ENCODE data around the gene CELF2.
"Not testable (repeated sequence)": the region's sequence is repeated elsewhere in the genome, so short reads cannot be mapped to it uniquely, and the experiment has no call there.

Gene CELF2

DNA sequence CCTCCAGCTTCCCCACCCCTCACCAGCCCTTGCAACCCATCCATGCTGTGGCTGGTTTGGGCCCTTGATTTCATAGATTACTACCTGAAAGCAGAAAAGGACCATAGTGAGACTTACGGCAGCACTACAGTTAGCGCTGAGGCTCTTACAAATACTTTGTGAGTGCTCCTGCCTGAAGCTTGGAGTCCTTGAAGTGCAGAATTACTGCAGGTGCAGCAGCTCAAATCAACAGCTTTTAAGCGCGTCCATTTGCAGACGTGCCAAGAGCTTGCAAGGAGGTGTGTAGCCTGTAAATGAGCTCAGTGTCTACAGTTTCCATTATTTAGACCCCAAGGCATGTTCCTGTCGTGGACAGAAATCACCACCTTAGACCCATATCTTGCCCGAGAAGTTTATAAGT is 103.0 kb downstream of the CELF2 start:
- no peak for DNase-seq (ENCODE audit: low read depth in 1 of 2, low spot score in 1 of 2)

DNA sequence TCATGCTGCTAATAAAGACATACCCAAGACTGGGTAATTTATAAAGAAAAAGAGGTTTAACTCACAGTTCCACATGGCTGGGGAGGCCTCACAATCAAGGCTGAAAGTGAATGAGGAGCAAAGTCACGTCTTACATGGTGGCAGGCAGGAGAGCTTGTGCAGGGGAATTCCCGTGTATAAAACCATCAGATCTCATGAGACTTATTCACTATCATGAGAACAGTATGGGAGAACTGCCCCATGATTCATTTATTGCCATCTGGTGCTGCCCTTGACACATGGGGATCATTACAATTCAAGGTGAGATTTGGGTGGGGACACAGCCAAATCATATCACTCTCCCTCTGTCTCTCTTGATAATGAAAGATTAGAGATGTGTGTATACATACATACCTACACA is 106.2 kb downstream of the CELF2 start:
- DNase-seq (ENCODE audit: low read depth in 1 of 2, low spot score in 1 of 2): not testable (repeated sequence)

DNA sequence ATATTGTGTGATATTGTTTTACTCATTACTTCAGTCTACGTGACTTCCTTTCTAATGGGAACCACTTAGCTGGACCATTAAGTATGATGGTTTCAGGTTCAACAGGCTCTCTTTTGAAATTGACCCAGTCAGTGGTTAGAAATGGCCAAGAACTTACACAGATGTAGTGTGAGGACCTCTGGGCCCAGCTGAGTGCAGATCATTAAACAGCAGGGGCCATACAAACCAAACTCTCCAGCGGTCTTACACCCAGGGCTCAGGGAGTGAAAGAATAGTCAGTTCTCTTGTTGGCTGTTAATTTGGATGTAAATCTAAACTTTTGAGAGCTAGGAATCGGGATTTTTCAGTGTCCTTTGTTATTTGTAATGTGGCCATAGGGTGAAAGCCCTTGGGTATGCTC is 107.3 kb downstream of the CELF2 start:
- no peak for DNase-seq (ENCODE audit: low read depth in 1 of 2, low spot score in 1 of 2)

DNA sequence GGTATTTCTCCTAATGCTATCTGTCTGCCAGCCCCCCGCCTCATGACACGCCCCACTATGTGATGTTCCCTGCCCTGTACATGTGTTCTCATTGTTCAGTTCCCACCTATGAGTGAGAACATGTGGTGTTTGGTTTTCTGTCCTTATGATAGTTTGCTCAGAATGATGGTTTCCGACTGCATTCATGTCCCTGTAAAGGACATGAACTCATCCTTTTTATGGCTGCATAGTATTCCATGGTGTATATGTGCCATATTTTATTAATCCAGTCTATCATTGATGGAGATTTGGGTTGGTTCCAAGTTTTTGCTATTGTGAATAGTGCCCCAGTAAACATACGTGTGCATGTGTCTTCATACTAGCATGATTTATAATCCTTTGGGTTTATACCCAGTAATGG is 109.3 kb downstream of the CELF2 start:
- DNase-seq (ENCODE audit: low read depth in 1 of 2, low spot score in 1 of 2): not testable (repeated sequence)

DNA sequence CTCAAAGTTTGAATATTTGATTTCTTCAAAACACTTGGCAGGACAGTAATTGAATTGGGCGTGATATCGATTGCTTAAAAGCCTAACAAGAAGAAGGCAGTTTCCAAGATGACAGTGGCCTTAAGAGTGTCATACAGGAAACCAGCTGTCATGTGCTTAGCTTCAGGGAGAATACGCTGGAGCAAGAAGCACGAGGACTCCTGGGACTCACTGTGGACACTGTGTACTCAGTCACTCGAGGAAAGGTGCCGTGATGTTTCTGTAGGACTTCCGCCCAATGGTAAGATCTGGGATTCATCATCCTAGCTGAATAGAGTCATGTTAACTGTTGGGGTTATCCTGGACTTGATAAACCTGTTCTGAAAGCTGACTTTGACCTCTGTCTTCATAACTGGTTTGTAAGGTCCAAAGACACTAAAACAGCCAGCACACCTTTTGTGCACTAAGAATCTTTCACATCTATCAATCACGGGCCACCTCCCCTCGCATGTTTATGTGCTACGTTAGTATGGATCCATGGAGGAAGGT is 113.5 kb downstream of the CELF2 start:
- DNase-seq (ENCODE audit: low read depth in 1 of 2, low spot score in 1 of 2): no peak

DNA sequence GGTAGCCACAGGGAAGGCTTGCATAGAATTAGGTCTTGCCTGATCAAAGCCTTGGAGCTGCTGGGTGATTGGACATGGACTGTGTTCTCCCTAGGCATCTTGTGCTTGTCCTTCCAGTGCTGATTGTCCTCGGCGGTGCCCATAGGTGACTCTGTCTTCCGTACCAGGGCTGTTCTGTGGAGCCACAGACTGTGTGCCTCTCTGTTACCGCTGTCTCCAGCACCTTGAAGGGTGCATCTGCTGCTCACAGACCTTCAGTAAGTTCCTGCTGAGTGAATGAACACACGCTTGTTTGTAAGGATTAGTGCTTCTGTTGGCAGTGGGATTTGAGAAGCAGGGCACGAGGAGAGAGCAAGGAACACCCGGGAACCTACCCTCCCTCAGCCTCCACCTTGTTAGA is 116.7 kb downstream of the CELF2 start:
- DNase-seq (ENCODE audit: low read depth in 1 of 2, low spot score in 1 of 2): no peak

DNA sequence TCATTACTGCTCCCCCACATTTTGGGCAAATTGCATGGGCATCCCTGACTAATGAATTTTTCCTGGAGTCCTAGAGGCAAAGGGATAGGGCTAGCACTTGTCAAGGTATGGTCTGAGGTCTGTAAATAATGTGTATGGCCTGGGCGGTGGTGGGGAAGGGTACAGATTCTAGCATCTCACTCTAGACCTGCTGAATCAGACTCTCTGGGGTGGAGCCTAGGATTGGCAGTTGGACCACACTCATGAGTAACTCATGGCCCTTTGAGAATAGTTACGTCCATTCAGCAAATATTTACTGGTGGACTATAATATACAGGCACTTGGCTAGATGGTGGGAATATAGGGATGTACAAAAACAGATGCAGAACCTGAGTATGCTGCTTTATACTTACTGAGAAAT is 118.0 kb downstream of the CELF2 start:
- no peak for DNase-seq (ENCODE audit: low read depth in 1 of 2, low spot score in 1 of 2)

DNA sequence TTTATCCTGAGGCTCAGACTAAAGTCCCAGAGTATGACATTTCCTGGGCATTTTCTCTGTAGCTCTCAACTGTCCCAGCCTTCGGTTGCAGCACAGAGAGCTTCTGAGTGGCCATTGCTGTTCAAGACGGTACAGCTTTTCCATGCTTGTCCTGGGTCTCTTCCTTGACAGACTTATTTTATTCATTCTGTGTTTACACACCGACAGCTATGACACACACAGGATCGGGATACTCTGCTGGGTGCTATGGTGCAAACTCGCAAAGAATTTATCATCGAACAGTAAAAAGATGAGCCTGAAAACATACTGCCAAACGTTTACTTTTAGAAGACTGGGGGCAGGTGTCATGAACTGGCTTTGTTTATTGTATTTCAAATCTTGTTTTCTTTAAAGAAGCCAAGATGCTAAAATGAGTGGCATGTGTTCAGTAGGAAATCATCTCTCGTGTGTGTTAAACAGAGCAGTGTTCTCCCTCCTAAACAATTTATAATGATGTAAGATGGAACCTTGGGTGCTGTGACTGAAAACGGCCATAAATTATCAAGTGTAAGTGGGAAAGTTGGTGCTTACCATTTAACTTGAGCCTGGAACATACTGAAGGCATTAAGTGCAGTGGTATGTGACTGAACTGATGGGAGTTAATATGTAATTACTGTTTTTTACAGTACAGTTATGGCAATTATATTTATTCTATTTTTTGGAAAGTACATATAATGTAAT is 120.8 kb downstream of the CELF2 start:
- no peak for DNase-seq (ENCODE audit: low read depth in 1 of 2, low spot score in 1 of 2)

DNA sequence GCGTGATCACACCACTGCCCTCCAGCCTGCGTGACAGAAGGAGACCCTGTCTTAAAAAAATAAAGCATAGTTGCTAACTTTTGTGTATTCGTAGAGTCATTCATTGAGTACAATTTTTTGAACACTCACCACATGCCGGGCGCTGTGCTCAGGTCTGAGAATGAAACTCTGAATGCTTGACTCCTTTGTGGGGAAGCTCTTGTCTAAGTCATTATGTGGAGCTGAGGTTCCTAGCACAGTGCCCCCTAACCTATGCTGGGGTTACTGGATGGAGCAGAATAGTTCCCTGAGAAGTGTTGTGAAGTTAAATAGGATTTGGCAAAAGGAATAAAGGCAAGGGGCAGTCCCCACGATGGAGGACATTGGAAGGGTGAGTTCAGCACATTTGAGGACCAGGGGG is 123.3 kb downstream of the CELF2 start:
- DNase-seq (ENCODE audit: low read depth in 1 of 2, low spot score in 1 of 2): no peak

DNA sequence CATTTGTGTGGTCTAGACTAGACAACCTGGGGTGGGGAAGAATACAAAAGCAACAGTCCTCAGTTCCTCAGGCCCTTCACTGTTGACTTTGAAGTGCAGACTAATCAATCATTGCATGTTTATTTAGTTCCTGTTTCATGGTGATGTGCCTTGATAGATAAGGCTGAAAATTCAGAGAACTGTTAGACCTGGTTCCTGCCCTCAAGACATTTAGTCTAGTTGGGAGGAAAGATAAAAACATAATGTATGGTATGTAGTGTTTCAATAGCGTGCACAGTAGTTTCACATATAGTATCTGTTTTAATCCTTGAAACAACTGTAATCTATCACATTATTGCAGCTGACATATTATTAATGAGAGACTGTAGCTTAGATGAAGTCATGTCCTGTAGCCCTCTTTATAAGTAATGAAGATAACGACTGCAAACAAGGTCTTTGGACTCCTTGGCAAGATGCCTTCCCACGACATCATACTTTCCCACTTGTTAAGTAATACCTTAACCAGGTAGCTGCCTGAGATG is 124.0 kb downstream of the CELF2 start:
- no peak for DNase-seq (ENCODE audit: low read depth in 1 of 2, low spot score in 1 of 2)

DNA sequence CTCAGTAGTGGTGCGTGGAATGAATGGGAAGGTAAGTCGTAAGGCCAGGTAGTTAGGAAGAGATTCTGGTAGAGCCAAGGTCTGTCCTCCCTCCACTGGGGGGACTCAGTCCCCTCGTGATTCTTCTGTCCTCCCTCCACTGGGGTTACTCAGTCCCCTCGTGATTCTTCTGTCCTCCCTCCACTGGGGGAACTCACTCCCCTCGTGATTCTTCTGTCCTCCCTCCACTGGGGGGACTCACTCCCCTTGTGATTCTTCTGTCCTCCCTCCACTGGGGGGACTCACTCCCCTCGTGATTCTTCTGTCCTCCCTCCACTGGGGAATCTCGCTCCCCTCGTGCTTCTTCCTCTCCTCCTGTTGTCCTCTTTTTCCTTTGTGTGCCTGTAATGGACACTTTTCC is 125.1 kb downstream of the CELF2 start:
- DNase-seq (ENCODE audit: low read depth in 1 of 2, low spot score in 1 of 2): no peak

DNA sequence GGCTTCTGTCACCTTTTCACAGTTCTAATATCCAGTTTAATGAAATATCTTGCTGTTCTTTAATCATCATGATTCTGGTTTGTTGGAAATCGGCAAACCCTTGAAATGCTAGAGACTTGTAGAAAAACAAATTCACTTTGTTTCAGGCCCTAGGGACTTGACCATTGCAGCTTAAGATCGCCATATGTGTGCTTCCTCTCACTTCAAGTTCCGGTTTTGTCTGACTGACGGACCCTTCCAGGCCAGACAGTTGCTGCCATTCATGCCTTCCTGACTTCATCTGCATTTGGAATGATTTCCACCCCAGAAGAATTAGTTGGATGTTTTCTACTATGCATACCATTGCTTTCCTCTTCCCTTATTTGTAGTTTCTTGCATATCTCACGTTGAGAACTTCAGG is 125.6 kb downstream of the CELF2 start:
- DNase-seq (ENCODE audit: low read depth in 1 of 2, low spot score in 1 of 2): no peak

DNA sequence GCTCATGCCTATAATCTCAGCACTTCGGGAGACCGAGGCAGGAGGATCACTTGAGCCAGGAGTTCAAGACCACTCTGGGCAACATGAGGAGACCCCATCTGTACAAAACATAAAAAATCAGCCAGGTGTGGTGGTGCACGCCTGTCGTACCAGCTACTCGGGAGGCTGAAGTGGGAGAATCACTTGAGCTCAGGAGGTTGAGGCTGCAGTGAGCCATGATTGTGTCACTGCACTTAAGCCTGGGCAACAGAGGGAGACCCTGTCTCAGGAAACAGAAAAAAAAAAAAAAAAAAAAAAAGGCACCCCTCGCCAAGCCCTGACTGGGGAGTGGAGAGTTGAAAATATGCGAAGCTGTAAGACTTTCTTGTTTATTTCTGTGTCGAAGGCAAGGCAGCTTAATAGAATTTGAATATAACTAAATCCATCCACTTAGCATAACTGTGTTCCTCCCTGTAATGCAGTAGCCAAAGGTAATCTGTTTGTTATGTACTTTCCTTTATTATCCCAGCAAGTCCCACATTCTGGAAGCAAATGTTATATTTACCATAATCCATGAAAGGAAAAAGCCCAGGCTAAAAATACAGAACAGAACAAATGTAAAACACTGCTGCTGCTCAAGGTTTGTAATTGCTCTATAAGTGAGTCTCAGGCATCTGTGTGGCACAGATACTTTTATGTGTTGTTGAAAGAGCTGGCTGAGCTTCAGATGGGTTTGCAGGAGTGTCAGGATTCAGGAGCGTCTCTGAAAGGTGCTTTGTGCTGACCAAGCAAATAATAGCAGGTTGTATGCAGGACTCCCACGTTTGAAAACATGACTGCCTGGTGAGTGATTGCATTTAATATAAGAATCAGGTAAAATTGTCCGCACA is 127.2 kb downstream of the CELF2 start:
- DNase-seq (ENCODE audit: low read depth in 1 of 2, low spot score in 1 of 2): no peak

DNA sequence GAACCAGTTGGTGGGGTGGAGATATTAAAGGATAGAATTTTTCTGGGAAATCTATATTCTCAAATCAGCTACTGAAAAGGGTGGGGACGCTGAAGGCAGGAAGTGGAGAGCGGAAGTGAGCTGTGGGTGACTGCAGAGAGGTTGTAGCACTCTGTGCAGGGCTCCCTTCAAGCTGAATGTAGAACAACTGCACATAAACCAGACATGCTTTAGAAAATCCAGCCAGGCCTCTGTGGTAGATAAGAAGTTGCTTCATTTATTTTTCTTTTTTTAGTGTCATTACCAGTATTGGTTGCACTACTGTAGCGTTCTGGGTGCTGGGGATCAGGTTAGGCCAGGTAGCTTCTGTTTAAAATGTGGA is 127.8 kb downstream of the CELF2 start:
- DNase-seq (ENCODE audit: low read depth in 1 of 2, low spot score in 1 of 2): peak; percentile 35 to 40

DNA sequence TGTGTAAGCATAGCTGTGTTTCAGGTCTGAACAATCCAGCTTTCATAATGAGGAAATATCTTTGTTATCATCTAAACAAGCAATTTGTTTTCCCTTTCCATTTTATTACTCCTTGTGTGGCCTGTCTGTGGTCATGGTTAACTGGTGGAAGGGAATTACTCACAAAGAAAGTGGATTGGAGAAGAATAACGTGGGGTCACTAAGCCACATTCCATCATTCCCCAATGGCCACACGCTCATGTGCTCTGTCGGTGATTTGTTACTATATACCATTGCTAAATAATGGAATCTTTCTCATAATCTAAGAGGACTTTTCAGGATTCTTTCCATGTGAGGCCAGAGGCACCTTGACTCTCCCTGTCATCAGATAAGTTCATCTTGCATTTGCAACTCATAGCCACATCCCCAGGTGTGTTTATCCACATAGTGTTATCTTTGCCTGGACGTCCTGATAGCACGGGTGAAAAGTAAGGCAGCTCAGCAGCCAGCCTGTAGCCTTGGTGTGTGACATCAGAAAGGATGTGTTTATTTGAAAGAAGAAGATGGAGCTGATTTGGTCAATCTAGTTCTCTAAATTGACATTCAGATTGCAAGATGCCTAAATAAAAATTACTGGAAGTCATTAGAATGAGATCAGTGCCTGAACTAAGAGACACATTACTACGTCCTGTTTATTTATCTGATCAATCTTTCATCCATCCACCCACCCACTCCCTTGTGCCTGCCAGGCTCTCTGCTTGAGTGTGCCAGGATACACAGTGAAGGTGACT is 128.9 kb downstream of the CELF2 start:
- DNase-seq (ENCODE audit: low read depth in 1 of 2, low spot score in 1 of 2): no peak

DNA sequence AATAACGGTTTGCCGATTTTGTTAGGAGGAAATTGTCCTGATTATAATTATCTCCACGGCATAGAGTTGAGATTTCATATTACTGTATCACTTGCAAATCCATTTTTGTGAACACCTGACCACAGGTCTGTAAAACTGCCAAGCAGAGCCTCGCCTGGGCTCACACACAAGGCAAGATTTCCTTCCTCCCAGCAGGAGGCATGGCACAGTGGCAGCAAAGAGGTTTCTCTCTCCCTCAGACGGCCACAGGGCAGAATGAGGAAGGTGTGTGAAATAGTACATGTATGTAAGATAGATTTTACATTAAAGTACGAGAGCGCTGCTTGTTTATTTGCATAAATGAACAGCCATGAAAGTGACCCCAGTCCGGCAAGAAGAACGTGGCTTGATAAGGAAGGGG is 130.1 kb downstream of the CELF2 start:
- DNase-seq (ENCODE audit: low read depth in 1 of 2, low spot score in 1 of 2): no peak

DNA sequence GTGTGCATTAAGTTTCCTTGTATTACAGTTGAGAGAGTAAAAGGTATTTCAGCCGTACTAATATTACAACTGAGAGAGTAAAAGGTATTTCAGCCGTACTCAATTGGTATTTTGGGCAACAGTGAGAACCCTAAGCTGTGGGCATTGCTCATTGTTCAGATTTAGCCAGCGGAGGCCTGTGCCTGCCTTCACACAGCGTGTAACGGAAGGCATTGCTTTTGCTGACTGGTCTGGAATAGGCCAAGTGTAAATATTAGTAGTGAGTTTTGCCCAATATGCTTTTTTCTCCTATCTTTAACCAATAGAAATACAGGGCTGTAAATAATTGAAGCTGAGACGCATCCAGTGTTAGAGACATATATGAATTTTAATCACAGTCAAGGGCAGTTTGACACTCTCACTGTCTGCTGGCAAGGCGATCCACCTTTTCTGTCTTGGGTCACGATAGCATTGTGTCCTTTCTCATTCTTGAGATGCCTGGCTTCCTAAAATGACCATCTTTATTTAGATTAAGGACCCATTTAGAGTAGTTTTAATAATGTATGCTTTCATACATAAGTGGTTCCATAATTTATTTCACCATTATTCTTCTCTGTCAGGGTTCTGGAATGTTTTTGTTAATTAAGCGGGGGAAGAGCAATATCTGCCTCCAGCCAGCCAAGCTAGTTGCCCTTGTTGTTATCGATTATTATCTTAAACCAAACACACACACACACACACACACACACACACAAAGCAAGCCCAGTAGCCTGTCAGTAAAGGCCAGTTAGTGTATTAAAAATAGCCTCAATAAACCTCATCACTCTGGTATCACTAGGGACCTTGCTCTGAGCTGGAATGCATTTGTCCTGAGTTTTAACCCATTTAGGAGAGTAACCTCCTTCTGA is 130.7 kb downstream of the CELF2 start:
- DNase-seq (ENCODE audit: low read depth in 1 of 2, low spot score in 1 of 2): no peak

DNA sequence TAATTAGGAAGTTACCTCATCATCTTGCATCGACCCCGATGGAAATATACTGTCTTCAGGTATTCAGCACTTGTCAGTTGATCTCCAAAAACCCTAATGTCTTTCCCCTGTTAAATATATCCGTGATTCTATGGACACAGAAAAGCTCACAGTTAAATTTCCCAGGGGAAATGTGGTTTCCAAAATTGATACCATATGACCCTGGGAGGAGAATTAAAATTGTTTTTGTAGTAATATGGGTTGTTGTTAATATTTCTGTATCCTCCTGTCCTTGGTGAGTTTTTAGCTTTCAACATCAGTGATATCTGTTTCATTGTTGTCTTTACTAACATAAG is 132.1 kb downstream of the CELF2 start:
- no peak for DNase-seq (ENCODE audit: low read depth in 1 of 2, low spot score in 1 of 2)

DNA sequence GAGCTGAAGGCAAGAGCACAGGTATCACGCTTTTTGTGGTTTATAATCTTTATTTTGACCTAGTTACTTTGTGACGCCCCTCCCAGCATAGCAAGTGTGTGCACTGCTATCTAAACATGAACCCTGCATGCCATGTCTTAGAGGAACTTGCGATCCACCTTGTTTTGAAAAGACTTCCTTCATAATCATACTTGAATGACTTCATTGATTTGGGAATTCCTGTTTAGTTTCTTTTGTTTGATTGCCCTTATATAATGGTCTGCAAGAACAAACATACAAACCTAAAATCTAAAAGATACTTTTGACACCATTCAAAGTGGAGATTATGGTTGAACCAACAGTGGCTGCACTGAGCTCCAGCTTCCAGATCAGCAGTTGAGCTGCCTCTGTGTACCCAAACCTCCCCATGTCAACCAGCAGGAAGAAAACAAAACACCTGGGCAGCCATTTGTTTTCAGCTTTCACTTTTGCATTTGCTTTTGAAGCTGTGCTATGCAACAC is 132.6 kb downstream of the CELF2 start:
- DNase-seq (ENCODE audit: low read depth in 1 of 2, low spot score in 1 of 2): no peak

DNA sequence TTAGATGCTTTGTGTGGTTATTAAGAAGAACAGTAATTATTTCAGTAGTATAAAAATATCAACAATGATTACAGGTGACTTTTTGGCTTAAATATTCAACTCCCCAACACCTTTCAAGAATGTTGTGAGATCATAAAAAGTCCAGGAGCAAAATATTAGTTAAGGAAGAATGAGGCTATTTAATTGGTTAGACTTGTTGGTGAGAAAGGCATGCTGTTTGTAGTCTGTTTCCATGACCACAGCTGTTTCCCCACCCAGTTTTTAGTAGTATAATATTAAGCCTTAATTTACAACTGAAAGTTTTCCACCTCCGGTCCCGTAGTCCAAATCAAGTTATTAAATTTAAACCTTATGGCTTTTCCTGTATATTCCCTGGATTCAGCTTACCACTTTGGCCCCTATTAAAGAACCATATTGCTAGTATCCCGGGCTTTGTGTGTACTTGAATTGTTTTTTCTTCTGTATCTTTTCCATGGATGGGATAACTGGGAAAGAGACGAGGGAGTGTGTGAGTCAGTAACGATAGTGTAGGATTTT is 133.3 kb downstream of the CELF2 start:
- no peak for DNase-seq (ENCODE audit: low read depth in 1 of 2, low spot score in 1 of 2)

Data from activated T-helper 1 cell treated with anti-CD3 and anti-CD28 coated beads, Interleukin-2, amount 50 U/mL, for 16 hours (primary cell).